Stimulated activated memory B cell treated with anti-CD40 and anti-IgM and Interleukin-4, amounts not matched to agents 10 μg/mL and 1 μg/mL and 100 μg/mL, for 72 hours (primary cell): ENCODE data around the gene PHF13.
"Not testable (repeated sequence)": the region's sequence is repeated elsewhere in the genome, so short reads cannot be mapped to it uniquely, and the experiment has no call there.

Source experiments
- ATAC-seq: fragments of 150-1000 bp; cut with Tn5 transposase; 2 replicates; pipeline ENCODE4 v1.10.0; 2021
- H3K27ac Mint-ChIP-seq: one replicate; pipeline ENCODE4 v1.8.0; 2022; ENCODE audit warnings: mild to moderate bottlenecking, mixed read lengths
- H3K27me3 Mint-ChIP-seq: one replicate; pipeline ENCODE4 v1.8.0; 2022; ENCODE audit warnings: mixed read lengths
- H3K36me3 Mint-ChIP-seq: one replicate; pipeline ENCODE4 v1.8.0; 2022; ENCODE audit warnings: mixed read lengths
- H3K4me1 Mint-ChIP-seq: one replicate; pipeline ENCODE4 v1.8.0; 2022; ENCODE audit warnings: mixed read lengths
- H3K4me3 Mint-ChIP-seq: one replicate; pipeline ENCODE4 v1.8.0; 2022; ENCODE audit warnings: mild to moderate bottlenecking, moderate library complexity, mixed read lengths
- H3K9me3 Mint-ChIP-seq: one replicate; pipeline ENCODE4 v1.8.0; 2022; ENCODE audit warnings: mixed read lengths

The PHF13 gene

GRCh38 chr1:6594977-6595740 is 18.4 kb upstream of the PHF13 start:
- Mint-ChIP-seq H3K27ac (no peak overlapping the region), H3K27me3 (no peaks in the 10 kb centered on the region), H3K4me1 (peaks cover 51% of the 10 kb centered on the region), H3K4me3 (no peak overlapping the region), H3K9me3 (no peaks in the 10 kb centered on the region), H3K36me3 (peaks cover 20% of the 10 kb centered on the region)
- ATAC-seq: no peak

- H3K9me3 Mint-ChIP-seq: no peaks in the 10 kb centered on the region
- no peak overlapping the region for H3K4me3 Mint-ChIP-seq
- no peak for ATAC-seq
- no peak overlapping the region for H3K27ac Mint-ChIP-seq
- peaks cover 21% of the 10 kb centered on the region for H3K36me3 Mint-ChIP-seq
- H3K4me1 Mint-ChIP-seq: peaks cover 51% of the 10 kb centered on the region
- H3K27me3 Mint-ChIP-seq: no peaks in the 10 kb centered on the region
Observed at GRCh38 chr1:6596351-6596750, 17.2 kb upstream of the PHF13 start.

GRCh38 chr1:6596886-6597776 is 16.4 kb upstream of the PHF13 start:
- no peak overlapping the region for H3K27ac Mint-ChIP-seq
- no peak overlapping the region for H3K4me3 Mint-ChIP-seq
- peaks cover 46% of the 10 kb centered on the region for H3K4me1 Mint-ChIP-seq
- no peak for ATAC-seq
- H3K36me3 Mint-ChIP-seq: peaks cover 21% of the 10 kb centered on the region
- no peaks in the 10 kb centered on the region for H3K27me3 Mint-ChIP-seq
- H3K9me3 Mint-ChIP-seq: no peaks in the 10 kb centered on the region

GRCh38 chr1:6597777-6598131 is 15.8 kb upstream of the PHF13 start:
- no peak for ATAC-seq
- H3K27me3 Mint-ChIP-seq: no peaks in the 10 kb centered on the region
- H3K4me1 Mint-ChIP-seq: peaks cover 46% of the 10 kb centered on the region
- peaks cover 21% of the 10 kb centered on the region for H3K36me3 Mint-ChIP-seq
- H3K4me3 Mint-ChIP-seq: no peak overlapping the region
- no peaks in the 10 kb centered on the region for H3K9me3 Mint-ChIP-seq
- H3K27ac Mint-ChIP-seq: no peak overlapping the region

- H3K4me3 Mint-ChIP-seq: peak overlapping the region; percentile 95
- no peaks in the 10 kb centered on the region for H3K9me3 Mint-ChIP-seq
- H3K36me3 Mint-ChIP-seq: peaks cover 21% of the 10 kb centered on the region
- no peaks in the 10 kb centered on the region for H3K27me3 Mint-ChIP-seq
- peak overlapping the region; percentile 93 for H3K27ac Mint-ChIP-seq
- H3K4me1 Mint-ChIP-seq: peaks cover 56% of the 10 kb centered on the region
- no peak for ATAC-seq
Observed at GRCh38 chr1:6599141-6599975, 14.2 kb upstream of the PHF13 start.

GRCh38 chr1:6599991-6600390 is 13.5 kb upstream of the PHF13 start:
- H3K9me3 Mint-ChIP-seq, ATAC-seq: not testable (repeated sequence)

GRCh38 chr1:6600410-6601048 is 13.0 kb upstream of the PHF13 start:
- Mint-ChIP-seq H3K4me1 (peaks cover 56% of the 10 kb centered on the region), H3K27me3 (no peaks in the 10 kb centered on the region), H3K9me3 (no peaks in the 10 kb centered on the region), H3K4me3 (peak overlapping the region; percentile 95), H3K36me3 (peaks cover 21% of the 10 kb centered on the region), H3K27ac (peak overlapping the region; percentile 93)
- ATAC-seq: no peak

More at GRCh38 chr1:6599991-6600390, 13.5 kb upstream of the PHF13 start:
- peaks cover 56% of the 10 kb centered on the region for H3K4me1 Mint-ChIP-seq
- not testable (repeated sequence) for H3K27me3 Mint-ChIP-seq
- peak overlapping the region; percentile 95 for H3K4me3 Mint-ChIP-seq
- peak overlapping the region; percentile 93 for H3K27ac Mint-ChIP-seq
- H3K36me3 Mint-ChIP-seq: peaks cover 21% of the 10 kb centered on the region

GRCh38 chr1:6601049-6601922 is 12.2 kb upstream of the PHF13 start:
- no peaks in the 10 kb centered on the region for H3K27me3 Mint-ChIP-seq
- H3K9me3 Mint-ChIP-seq: no peaks in the 10 kb centered on the region
- peak overlapping the region; percentile 93 for H3K27ac Mint-ChIP-seq
- peak; percentile 69 for ATAC-seq
- H3K4me3 Mint-ChIP-seq: peak overlapping the region; percentile 95
- peaks cover 50% of the 10 kb centered on the region for H3K4me1 Mint-ChIP-seq
- peaks cover 15% of the 10 kb centered on the region for H3K36me3 Mint-ChIP-seq

GRCh38 chr1:6601923-6602668 is 11.4 kb upstream of the PHF13 start:
- Mint-ChIP-seq H3K27me3 (no peaks in the 10 kb centered on the region), H3K9me3 (no peaks in the 10 kb centered on the region), H3K27ac (peak overlapping the region; percentile 93), H3K4me3 (peak overlapping the region; percentile 95), H3K4me1 (peaks cover 46% of the 10 kb centered on the region), H3K36me3 (peaks cover 10% of the 10 kb centered on the region)
- ATAC-seq: peak; percentile 60

- Mint-ChIP-seq H3K9me3 (no peaks in the 10 kb centered on the region), H3K4me1 (peaks cover 42% of the 10 kb centered on the region), H3K27ac (peak within 1 kb of the TSS; percentile 93), H3K4me3 (peak within 1 kb of the TSS; percentile 95), H3K27me3 (no peaks in the 10 kb centered on the region), H3K36me3 (peaks cover 10% of the 10 kb centered on the region)
- peak; percentile 86 for ATAC-seq
Observed at GRCh38 chr1:6602669-6603237, 10.8 kb upstream of the PHF13 start, which contains the start of gene KLHL21. Gene KLHL21 (minus strand): TSS chr1:6602869. CDS start chr1:6602817, 52 bp downstream.

GRCh38 chr1:6603238-6603914 is 10.2 kb upstream of the PHF13 start:
- Mint-ChIP-seq H3K4me1 (peaks cover 41% of the 10 kb centered on the region), H3K27ac (peak overlapping the region; percentile 93), H3K9me3 (no peaks in the 10 kb centered on the region), H3K36me3 (peaks cover 10% of the 10 kb centered on the region), H3K4me3 (peak overlapping the region; percentile 84), H3K27me3 (no peaks in the 10 kb centered on the region)
- peak; percentile 42 for ATAC-seq

- Mint-ChIP-seq H3K27ac (peak overlapping the region; percentile 93), H3K27me3 (no peaks in the 10 kb centered on the region), H3K4me3 (peak overlapping the region; percentile 84), H3K9me3 (no peaks in the 10 kb centered on the region), H3K36me3 (peaks cover 6% of the 10 kb centered on the region), H3K4me1 (peaks cover 35% of the 10 kb centered on the region)
- no peak for ATAC-seq
Observed at GRCh38 chr1:6603915-6604558, 9.5 kb upstream of the PHF13 start.
